ENCODE results near the gene CACNB3.
"Not testable (repeated sequence)": the region's sequence is repeated elsewhere in the genome, so short reads cannot be mapped to it uniquely, and the experiment has no call there.

CACNB3 gene

GRCh38 chr12:48868451-48868850 is 50.2 kb downstream of the CACNB3 start:
- DNase-seq (ENCODE audit: low read depth), result no peak
- TF ChIP-seq CTCF (conservative IDR thresholded peaks at IDR 0.05; ENCODE audit: low read length), result no peak
- no peak overlapping the region for H3K4me3 ChIP-seq (ENCODE audit: low read length)

GRCh38 chr12:48869191-48869590 is 50.9 kb downstream of the CACNB3 start:
- no peak for DNase-seq (ENCODE audit: low read depth)
- TF ChIP-seq CTCF (conservative IDR thresholded peaks at IDR 0.05; ENCODE audit: low read length), result no peak
- no peak overlapping the region for H3K4me3 ChIP-seq (ENCODE audit: low read length)

- no peak for TF ChIP-seq CTCF (conservative IDR thresholded peaks at IDR 0.05; ENCODE audit: low read length)
- no peak overlapping the region for H3K4me3 ChIP-seq (ENCODE audit: low read length)
- no peak for DNase-seq (ENCODE audit: low read depth)
Observed at GRCh38 chr12:48873096-48873495, 54.8 kb downstream of the CACNB3 start.

GRCh38 chr12:48873534-48873933 is 55.2 kb downstream of the CACNB3 start:
- H3K4me3 ChIP-seq (ENCODE audit: low read length); DNase-seq (ENCODE audit: low read depth): not testable (repeated sequence)

DNA sequence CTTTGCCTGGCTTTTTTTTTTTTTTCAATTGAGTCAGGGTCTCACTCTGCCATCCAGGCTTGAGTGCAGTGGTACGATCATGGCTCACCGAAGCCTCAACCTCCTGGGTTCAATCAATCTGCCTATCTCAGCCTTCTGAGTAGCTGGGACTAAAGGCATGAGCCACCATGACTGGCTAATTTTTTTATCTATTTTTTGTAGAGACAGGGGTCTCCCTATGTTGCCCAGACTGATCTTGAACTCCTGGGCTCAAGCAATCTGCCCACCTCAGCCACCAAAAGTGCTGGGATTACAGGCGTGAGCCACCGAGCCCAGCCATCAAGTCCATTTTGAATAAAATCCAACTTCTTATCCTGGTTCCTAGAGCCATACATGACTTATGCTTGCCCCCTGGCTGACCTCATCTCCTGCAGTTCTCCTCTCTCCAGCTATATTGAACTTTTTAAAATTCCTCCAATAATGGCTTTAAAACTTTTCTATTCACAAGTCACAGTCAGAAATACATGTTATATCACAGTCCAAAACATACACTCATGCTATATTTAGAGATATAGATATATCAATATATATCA is 57.7 kb downstream of the CACNB3 start:
- no peak for TF ChIP-seq CTCF (conservative IDR thresholded peaks at IDR 0.05; ENCODE audit: low read length)
- no peak for DNase-seq (ENCODE audit: low read depth)
- no peak overlapping the region for H3K4me3 ChIP-seq (ENCODE audit: low read length)
